ENCODE measurements around the gene ZNG1A.
"Not testable (repeated sequence)": the region's sequence is repeated elsewhere in the genome, so short reads cannot be mapped to it uniquely, and the experiment has no call there.

Gene ZNG1A

GRCh38 chr9:98775-99174, 80.1 kb downstream of the ZNG1A start:
- not testable (repeated sequence) for DNase-seq (ENCODE audit: low read depth)

- DNase-seq (ENCODE audit: low read depth), result not testable (repeated sequence)
Measured at GRCh38 chr9:94992-95391, 83.9 kb downstream of the ZNG1A start.

GRCh38 chr9:94323-94722, 84.5 kb downstream of the ZNG1A start:
- not testable (repeated sequence) for DNase-seq (ENCODE audit: low read depth)

GRCh38 chr9:93909-94308, 84.9 kb downstream of the ZNG1A start:
- DNase-seq (ENCODE audit: low read depth), result not testable (repeated sequence)

GRCh38 chr9:90851-91250, 88.0 kb downstream of the ZNG1A start:
- not testable (repeated sequence) for DNase-seq (ENCODE audit: low read depth)

- DNase-seq (ENCODE audit: low read depth), result not testable (repeated sequence)
Measured at GRCh38 chr9:88396-89037, 90.3 kb downstream of the ZNG1A start.

- not testable (repeated sequence) for DNase-seq (ENCODE audit: low read depth)
Measured at GRCh38 chr9:87860-88259, 91.0 kb downstream of the ZNG1A start.

- not testable (repeated sequence) for DNase-seq (ENCODE audit: low read depth)
Measured at GRCh38 chr9:87105-87504, 91.8 kb downstream of the ZNG1A start.

- not testable (repeated sequence) for DNase-seq (ENCODE audit: low read depth)
Measured at GRCh38 chr9:86697-87096, 92.2 kb downstream of the ZNG1A start.

GRCh38 chr9:82932-83689, 95.7 kb downstream of the ZNG1A start:
- not testable (repeated sequence) for DNase-seq (ENCODE audit: low read depth)

GRCh38 chr9:78333-78732, 100.5 kb downstream of the ZNG1A start:
- not testable (repeated sequence) for DNase-seq (ENCODE audit: low read depth)

GRCh38 chr9:76389-76788, 102.5 kb downstream of the ZNG1A start:
- DNase-seq (ENCODE audit: low read depth), result not testable (repeated sequence)

GRCh38 chr9:73900-74525, 104.8 kb downstream of the ZNG1A start:
- DNase-seq (ENCODE audit: low read depth), result not testable (repeated sequence)

GRCh38 chr9:73076-73899, 105.6 kb downstream of the ZNG1A start:
- not testable (repeated sequence) for DNase-seq (ENCODE audit: low read depth)
